Mesenchymal stem cell (in vitro differentiated cells and primary cell): ENCODE measurements around the gene ADAM12.
A peak's percentile ranks its signal among the peaks of the same experiment; 100 is the strongest.

Source experiments
- DNase-seq: peaks from one replicate; pipeline ENCODE4 v3.0.0-alpha.2; 2013
- H2AFZ ChIP-seq: one replicate; pipeline ENCODE4 v1.6.1; 2013; ENCODE audit warnings: low read depth, mild to moderate bottlenecking, control low read depth, inconsistent platforms, low read length, moderate library complexity
- H2AK5ac ChIP-seq: 2 replicates; pipeline ENCODE4 v1.6.1; 2013; ENCODE audit warnings: low read length, moderate library complexity, mild to moderate bottlenecking, inconsistent platforms; ENCODE audit not compliant: severe bottlenecking
- H2BK120ac ChIP-seq: one replicate; pipeline ENCODE4 v1.6.1; 2013; ENCODE audit warnings: low read depth, mild to moderate bottlenecking, inconsistent platforms, low read length, moderate library complexity
- H2BK12ac ChIP-seq, 2 experiments: one replicate each; pipeline ENCODE4 v1.6.1; 2013; ENCODE audit warnings: inconsistent platforms in 2 of 2, low read length in 2 of 2, mild to moderate bottlenecking in 2 of 2, moderate library complexity in 2 of 2, control low read depth in 1 of 2
- H2BK15ac ChIP-seq: one replicate; pipeline ENCODE4 v1.6.1; 2013; ENCODE audit warnings: mild to moderate bottlenecking, low read depth, inconsistent platforms; ENCODE audit not compliant: poor library complexity, severe bottlenecking
- H2BK5ac ChIP-seq: 2 replicates; pipeline ENCODE4 v1.6.1; 2013; ENCODE audit warnings: low read depth, mild to moderate bottlenecking, low read length, control low read depth, inconsistent platforms; ENCODE audit not compliant: poor library complexity, severe bottlenecking
- H3K14ac ChIP-seq, 2 experiments: one replicate each; pipeline ENCODE4 v1.6.1; 2013; ENCODE audit warnings: inconsistent platforms in 2 of 2, low read length in 2 of 2, control low read depth in 1 of 2, mild to moderate bottlenecking in 1 of 2, moderate library complexity in 1 of 2
- H3K18ac ChIP-seq, 2 experiments: one replicate each; pipeline ENCODE4 v1.6.1; 2013; ENCODE audit warnings: inconsistent platforms in 2 of 2, low read length in 2 of 2, control low read depth in 1 of 2, low read depth in 1 of 2, mild to moderate bottlenecking in 1 of 2
- H3K23ac ChIP-seq, 2 experiments: one replicate each; pipeline ENCODE4 v1.6.1; 2013; ENCODE audit warnings: inconsistent platforms in 2 of 2, low read length in 2 of 2, mild to moderate bottlenecking in 2 of 2, moderate library complexity in 2 of 2, control low read depth in 1 of 2
- H3K27ac ChIP-seq: 2 replicates; pipeline ENCODE4 v1.5.1; 2013; ENCODE audit warnings: mild to moderate bottlenecking, moderate library complexity, low read length, control low read depth, inconsistent platforms; ENCODE audit not compliant: poor library complexity, severe bottlenecking
- H3K27me3 ChIP-seq, 2 experiments: 2 replicates each; pipeline versions ENCODE4 v1.6.1 to v1.7.0; 2013; ENCODE audit warnings: low read length in 2 of 2, mild to moderate bottlenecking in 2 of 2, moderate library complexity in 2 of 2, control low read depth in 1 of 2, inconsistent platforms in 1 of 2; ENCODE audit not compliant: control insufficient read depth in 1 of 2, insufficient read depth in 1 of 2
- H3K36me3 ChIP-seq, 2 experiments: 2 replicates each; pipeline versions ENCODE4 v1.6.1 to v1.7.0; 2013; ENCODE audit warnings: low read length in 2 of 2, control low read depth in 1 of 2, inconsistent platforms in 1 of 2, low read depth in 1 of 2, mild to moderate bottlenecking in 1 of 2; ENCODE audit not compliant: insufficient read depth in 2 of 2, control insufficient read depth in 1 of 2
- H3K4ac ChIP-seq, 2 experiments: one replicate each; pipeline ENCODE4 v1.6.1; 2013; ENCODE audit warnings: inconsistent platforms in 2 of 2, low read length in 2 of 2, mild to moderate bottlenecking in 2 of 2, moderate library complexity in 2 of 2, control low read depth in 1 of 2, low read depth in 1 of 2
- H3K4me1 ChIP-seq: 2 replicates; pipeline ENCODE4 v1.6.1; 2013; ENCODE audit warnings: low read depth, low read length, control low read depth; ENCODE audit not compliant: control insufficient read depth, insufficient read depth
- H3K4me2 ChIP-seq: 2 replicates; pipeline ENCODE4 v1.6.1; 2013; ENCODE audit warnings: low read length, mild to moderate bottlenecking, inconsistent platforms; ENCODE audit not compliant: poor library complexity, severe bottlenecking
- H3K4me3 ChIP-seq, 2 experiments: 2 replicates each; pipeline versions ENCODE4 v1.5.1 to v1.7.0; 2013; ENCODE audit warnings: low read length in 2 of 2, mild to moderate bottlenecking in 2 of 2, control low read depth in 1 of 2, low read depth in 1 of 2; ENCODE audit not compliant: insufficient read depth in 1 of 2
- H3K79me1 ChIP-seq: replicated peaks from 2 replicates; pipeline ENCODE4 v1.6.1; 2013; ENCODE audit warnings: mild to moderate bottlenecking, control low read depth, low read length, inconsistent platforms; ENCODE audit not compliant: poor library complexity, severe bottlenecking
- H3K9ac ChIP-seq: 2 replicates; pipeline ENCODE4 v1.7.0; 2013; ENCODE audit warnings: mild to moderate bottlenecking, low read length, moderate library complexity
- H3K9me3 ChIP-seq: 2 replicates; pipeline ENCODE4 v1.7.0; 2013; ENCODE audit warnings: mild to moderate bottlenecking, low read length; ENCODE audit not compliant: control insufficient read depth
- H4K8ac ChIP-seq: one replicate; pipeline ENCODE4 v1.6.1; 2013; ENCODE audit warnings: inconsistent platforms, mild to moderate bottlenecking, low read length, moderate library complexity
- H4K91ac ChIP-seq: one replicate; pipeline ENCODE4 v1.6.1; 2013; ENCODE audit warnings: mild to moderate bottlenecking, low read length, inconsistent platforms
- WGBS: methylation state at CpG from one replicate; pipeline ENCODE4 v1.1.7; 2013; ENCODE audit warnings: mixed read lengths; 5-methylcytosine and 5-hydroxymethylcytosine counted together

The ADAM12 gene

GRCh38 chr10:126214679-126215078 lies 173.6 kb downstream of the ADAM12 start:
- WGBS: 95% methylated on average over 8 of the region's 8 CpGs

GRCh38 chr10:126214021-126214420 lies 174.3 kb downstream of the ADAM12 start:
- Histone ChIP-seq H3K36me3 (peaks cover 16 to 37% of the 10 kb centered on the region in 2 experiments), H3K4me2 (no peak overlapping the region), H3K9ac (no peak overlapping the region), H3K27ac (no peak overlapping the region), H3K18ac (peak overlapping the region in 1 of 2 experiments; percentile 50), H3K4ac (peak overlapping the region in 1 of 2 experiments; percentile 53), H2AFZ (no peak overlapping the region), H3K79me1 (peaks cover 45% of the 10 kb centered on the region), H2BK5ac (no peak overlapping the region), H2AK5ac (peak overlapping the region; percentile 70), H4K91ac (no peak overlapping the region), H2BK12ac (peak overlapping the region; percentile 38 to 86), H4K8ac (peak overlapping the region; percentile 67), H3K14ac (peak overlapping the region in 1 of 2 experiments; percentile 92), H3K4me3 (no peak overlapping the region), H3K9me3 (no peaks in the 10 kb centered on the region), H3K23ac (peak overlapping the region in 1 of 2 experiments; percentile 17), H2BK15ac (peak overlapping the region; percentile 58), H3K4me1 (peaks cover 10% of the 10 kb centered on the region), H3K27me3 (no peaks in the 10 kb centered on the region), H2BK120ac (no peak overlapping the region)
- DNase-seq: no peak
- 70% methylated on average over 2 of the region's 6 CpGs for WGBS

More at GRCh38 chr10:126214679-126215078, 173.6 kb downstream of the ADAM12 start:
- no peak for DNase-seq
- no peaks in the 10 kb centered on the region for H3K9me3 ChIP-seq
- no peak overlapping the region for H2BK5ac ChIP-seq
- H3K4ac ChIP-seq: peak overlapping the region; percentile 64 to 79
- peak overlapping the region; percentile 95 for H4K91ac ChIP-seq
- H2BK15ac ChIP-seq: peak overlapping the region; percentile 82
- peak overlapping the region; percentile 54 for H2AK5ac ChIP-seq
- H2BK12ac ChIP-seq: peak overlapping the region; percentile 51 to 73
- H2BK120ac ChIP-seq: no peak overlapping the region
- H2AFZ ChIP-seq: no peak overlapping the region
- H3K4me3 ChIP-seq: no peak overlapping the region
- H3K9ac ChIP-seq: peak overlapping the region; percentile 78
- H3K23ac ChIP-seq: no peak overlapping the region
- no peak overlapping the region for H4K8ac ChIP-seq
- H3K79me1 ChIP-seq: peaks cover 44% of the 10 kb centered on the region
- H3K36me3 ChIP-seq: peaks cover 16 to 40% of the 10 kb centered on the region in 2 experiments
- H3K27me3 ChIP-seq: no peaks in the 10 kb centered on the region
- no peak overlapping the region for H3K27ac ChIP-seq
- H3K18ac ChIP-seq: peak overlapping the region; percentile 68 to 74
- H3K4me1 ChIP-seq: peaks cover 11% of the 10 kb centered on the region
- H3K4me2 ChIP-seq: no peak overlapping the region
- H3K14ac ChIP-seq: peak overlapping the region in 1 of 2 experiments; percentile 19

GRCh38 chr10:126212738-126213137 lies 175.5 kb downstream of the ADAM12 start:
- no peak overlapping the region for H2BK12ac ChIP-seq
- H3K9me3 ChIP-seq: no peaks in the 10 kb centered on the region
- no peak overlapping the region for H3K18ac ChIP-seq
- no peak overlapping the region for H2BK120ac ChIP-seq
- H2BK15ac ChIP-seq: no peak overlapping the region
- peaks cover 41% of the 10 kb centered on the region for H3K79me1 ChIP-seq
- no peak overlapping the region for H3K4me2 ChIP-seq
- 100% methylated on average over 1 of the region's 2 CpGs for WGBS
- H3K9ac ChIP-seq: no peak overlapping the region
- no peak overlapping the region for H3K4me3 ChIP-seq
- H3K4me1 ChIP-seq: peaks cover 8% of the 10 kb centered on the region
- no peak overlapping the region for H3K27ac ChIP-seq
- no peak overlapping the region for H4K91ac ChIP-seq
- H3K4ac ChIP-seq: no peak overlapping the region
- H3K27me3 ChIP-seq: no peaks in the 10 kb centered on the region
- no peak overlapping the region for H2AFZ ChIP-seq
- DNase-seq: no peak
- no peak overlapping the region for H3K14ac ChIP-seq
- H2BK5ac ChIP-seq: no peak overlapping the region
- no peak overlapping the region for H4K8ac ChIP-seq
- H2AK5ac ChIP-seq: no peak overlapping the region
- peaks cover 16 to 27% of the 10 kb centered on the region in 2 experiments for H3K36me3 ChIP-seq
- H3K23ac ChIP-seq: no peak overlapping the region

GRCh38 chr10:126210051-126210651 lies 178.1 kb downstream of the ADAM12 start:
- Histone ChIP-seq H3K9me3 (no peaks in the 10 kb centered on the region), H2BK12ac (peak overlapping the region; percentile 51 to 86), H2AK5ac (peak overlapping the region; percentile 13), H3K23ac (no peak overlapping the region), H2BK5ac (no peak overlapping the region), H2AFZ (no peak overlapping the region), H4K8ac (no peak overlapping the region), H3K27ac (no peak overlapping the region), H4K91ac (peak overlapping the region; percentile 86), H3K18ac (peak overlapping the region in 1 of 2 experiments; percentile 48), H3K4me2 (no peak overlapping the region), H3K14ac (no peak overlapping the region), H2BK15ac (no peak overlapping the region), H3K4me1 (peaks cover 5% of the 10 kb centered on the region), H3K79me1 (peaks cover 37% of the 10 kb centered on the region), H3K27me3 (no peaks in the 10 kb centered on the region), H3K9ac (no peak overlapping the region), H2BK120ac (no peak overlapping the region), H3K36me3 (peaks cover 16 to 27% of the 10 kb centered on the region in 2 experiments), H3K4me3 (no peak overlapping the region), H3K4ac (no peak overlapping the region)
- no peak for DNase-seq
- WGBS: 98% methylated on average over 8 of the region's 10 CpGs
